Endothelial cell of hepatic sinusoid (primary cell): ENCODE results near the gene LIMS3.
"Not testable (repeated sequence)": the region's sequence is repeated elsewhere in the genome, so short reads cannot be mapped to it uniquely, and the experiment has no call there.

Source experiments
- in situ Hi-C: cut with HindIII; loops from 2 replicates; pipeline ENCODE4 v1.10.0; 2017; ENCODE audit warnings: low sequenced_read_pairs

Gene LIMS3

DNA sequence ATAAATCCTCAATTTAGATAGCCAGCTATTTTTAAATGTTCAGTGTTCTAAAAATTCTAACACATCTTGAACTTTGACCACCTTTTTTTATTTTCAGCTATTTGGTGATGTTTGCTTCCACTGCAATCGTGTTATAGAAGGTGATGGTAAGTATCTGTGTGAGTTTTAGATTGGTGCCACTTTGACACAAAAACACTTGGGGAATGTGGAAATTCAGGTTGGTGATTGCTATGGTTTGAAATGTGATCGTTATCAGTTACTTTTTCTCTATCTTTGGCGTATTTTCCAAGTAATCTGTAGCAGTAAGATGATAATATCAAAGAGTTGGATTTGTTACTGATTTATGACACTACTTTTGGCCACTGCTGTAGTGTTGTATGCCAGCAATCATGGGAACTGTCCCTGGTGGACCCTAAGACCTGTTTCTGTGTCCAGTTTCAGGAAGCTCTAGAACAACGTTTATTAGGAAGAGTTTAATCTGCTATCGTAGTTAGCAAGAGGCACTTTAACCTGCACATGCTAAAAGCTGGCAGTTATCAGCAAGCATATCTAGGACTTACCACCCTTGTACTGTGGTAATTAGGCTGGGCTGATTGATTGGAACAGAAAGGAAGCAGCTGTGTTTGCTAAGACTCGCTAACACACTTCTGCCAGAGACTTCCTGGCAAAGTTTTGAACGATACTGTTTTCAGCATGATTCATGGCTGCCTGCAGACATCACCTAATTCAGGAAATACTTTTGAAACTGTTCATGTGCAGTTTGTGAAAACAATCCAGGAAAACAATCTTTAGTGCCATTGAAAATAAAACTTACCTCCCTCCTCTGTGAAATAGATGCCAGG, 23.3 kb downstream of the LIMS3 start:
- in situ Hi-C loops = not testable (repeated sequence)

DNA sequence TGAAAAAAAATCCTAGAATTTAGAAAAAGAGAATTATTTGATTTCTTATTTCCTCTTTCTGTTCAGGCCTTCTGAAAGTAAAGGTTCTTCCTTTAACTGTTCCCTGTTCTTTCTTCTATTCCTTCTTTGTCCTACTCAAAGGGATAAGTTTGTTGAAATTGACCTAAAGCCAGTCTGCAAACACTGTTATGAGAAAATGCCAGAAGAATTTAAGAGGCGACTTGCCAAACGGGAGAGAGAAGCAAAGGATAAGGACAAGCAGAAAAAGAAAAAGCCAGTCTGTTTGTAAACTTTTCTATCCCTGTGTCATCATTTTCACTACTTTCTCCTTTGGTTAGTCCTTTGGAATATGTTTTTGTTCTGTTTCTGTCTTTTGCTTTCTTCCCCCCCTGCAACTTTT, 26.0 kb downstream of the LIMS3 start:
- in situ Hi-C loops = not testable (repeated sequence)

DNA sequence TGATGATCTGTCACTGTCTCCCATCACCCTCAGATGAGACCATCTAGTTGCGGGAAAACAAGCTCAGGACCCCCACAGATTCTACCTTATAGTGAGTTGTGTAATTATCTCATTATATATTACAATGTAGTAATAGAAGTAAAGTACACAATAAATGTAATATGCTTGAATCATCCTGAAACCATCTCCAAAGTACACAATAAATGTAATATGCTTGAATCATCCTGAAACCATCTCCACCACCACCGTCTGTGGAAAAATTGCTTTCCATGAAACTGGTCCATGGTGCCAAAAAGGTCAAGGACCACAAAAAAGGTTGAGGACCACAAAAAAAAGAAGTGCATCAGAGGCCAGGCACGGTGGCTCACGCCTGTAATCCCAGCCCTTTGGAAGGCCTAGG, 29.3 kb downstream of the LIMS3 start:
- in situ Hi-C loops = not testable (repeated sequence)

DNA sequence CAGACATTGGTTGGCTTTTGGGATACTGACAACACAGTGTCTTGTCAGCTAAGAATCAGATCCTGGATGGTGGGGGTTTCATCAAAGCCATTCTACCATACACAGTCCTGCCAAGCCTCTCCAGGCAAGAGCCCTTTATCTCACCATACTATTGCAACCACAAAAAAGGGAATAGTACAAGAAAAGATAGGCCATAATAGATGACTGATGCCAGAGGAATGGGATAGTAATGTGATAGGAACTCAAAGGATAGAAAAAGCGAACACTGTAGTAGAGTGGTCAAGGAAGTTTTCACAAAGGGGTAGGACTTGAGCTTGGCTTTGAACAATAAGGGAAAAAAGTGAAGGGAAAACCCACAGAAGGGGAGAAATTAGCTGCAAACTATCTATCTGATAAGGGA, 30.7 kb downstream of the LIMS3 start:
- in situ Hi-C loops = not testable (repeated sequence)

DNA sequence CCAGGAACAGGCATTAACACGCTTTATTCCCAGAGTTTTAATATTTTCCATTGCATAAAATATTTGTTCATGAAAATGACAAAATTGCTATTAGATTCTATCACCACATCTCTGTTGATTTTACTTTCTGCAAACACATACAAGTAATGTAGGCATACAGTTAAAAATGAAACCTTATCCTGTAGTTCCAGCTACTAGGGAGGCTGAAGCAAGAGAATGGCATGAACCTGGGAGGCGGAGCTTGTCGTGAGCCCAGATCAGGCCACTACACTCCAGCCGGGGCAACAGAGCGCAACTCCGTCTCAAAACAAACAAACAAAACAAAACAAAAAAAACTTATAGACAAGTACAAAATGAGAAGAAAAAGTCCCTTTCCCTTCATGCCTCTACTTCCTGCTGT, 38.0 kb downstream of the LIMS3 start:
- in situ Hi-C loops = not testable (repeated sequence)

DNA sequence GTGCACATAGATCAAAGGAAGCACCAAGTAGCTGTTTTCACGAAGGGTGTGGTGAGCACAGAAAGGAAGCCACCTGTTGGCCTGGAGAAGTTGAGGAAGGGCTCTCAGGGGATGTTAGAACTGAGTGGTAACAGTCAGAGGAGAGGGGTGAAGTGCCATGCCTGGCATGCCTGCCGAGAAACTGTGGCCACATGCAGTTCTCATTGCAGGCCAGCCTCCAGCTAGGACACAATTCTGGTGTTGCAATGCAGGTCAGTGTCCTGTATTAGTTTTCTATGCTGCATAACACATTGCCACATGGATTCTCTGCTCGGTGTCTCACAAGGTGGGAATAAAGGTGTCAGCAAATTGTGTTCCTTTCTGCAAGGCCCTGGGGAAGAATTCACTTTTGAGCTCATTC, 46.9 kb downstream of the LIMS3 start:
- in situ Hi-C loops = not testable (repeated sequence)

DNA sequence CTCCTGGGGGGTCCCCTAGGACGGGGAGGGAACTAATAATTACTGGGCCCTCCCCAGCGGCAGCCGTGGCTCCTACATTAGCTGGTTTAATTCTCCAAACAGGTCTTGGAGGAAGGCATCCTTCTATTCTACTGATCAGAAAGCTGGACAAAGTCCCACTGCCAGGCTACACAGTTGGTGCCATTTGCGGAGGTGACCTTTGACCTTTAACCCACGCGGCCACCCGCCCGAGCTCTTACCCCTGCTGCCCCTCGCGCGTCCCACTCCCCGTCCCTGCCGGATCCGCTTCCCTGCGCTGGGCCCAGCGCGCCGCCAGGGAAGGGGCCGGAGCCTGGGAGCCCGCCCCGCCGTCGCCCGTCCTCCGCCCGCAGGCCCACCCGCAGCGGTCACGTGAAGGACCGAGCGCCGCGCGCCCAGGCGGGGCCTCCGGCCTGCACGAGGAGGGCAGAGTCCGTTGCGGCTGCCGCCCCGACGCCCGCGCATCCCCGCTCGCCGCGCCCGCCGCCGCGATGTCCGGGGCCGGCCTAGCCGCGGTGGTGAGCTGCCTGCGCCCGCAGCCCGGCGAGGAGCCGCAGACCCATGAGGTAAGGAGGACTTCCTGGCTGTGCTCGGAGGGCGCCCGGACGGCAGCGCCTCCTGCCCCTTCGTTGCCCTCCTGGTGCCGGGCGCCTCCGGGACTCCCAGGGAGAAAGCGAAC, 48.9 kb downstream of the LIMS3 start:
- in situ Hi-C loops = not testable (repeated sequence)

DNA sequence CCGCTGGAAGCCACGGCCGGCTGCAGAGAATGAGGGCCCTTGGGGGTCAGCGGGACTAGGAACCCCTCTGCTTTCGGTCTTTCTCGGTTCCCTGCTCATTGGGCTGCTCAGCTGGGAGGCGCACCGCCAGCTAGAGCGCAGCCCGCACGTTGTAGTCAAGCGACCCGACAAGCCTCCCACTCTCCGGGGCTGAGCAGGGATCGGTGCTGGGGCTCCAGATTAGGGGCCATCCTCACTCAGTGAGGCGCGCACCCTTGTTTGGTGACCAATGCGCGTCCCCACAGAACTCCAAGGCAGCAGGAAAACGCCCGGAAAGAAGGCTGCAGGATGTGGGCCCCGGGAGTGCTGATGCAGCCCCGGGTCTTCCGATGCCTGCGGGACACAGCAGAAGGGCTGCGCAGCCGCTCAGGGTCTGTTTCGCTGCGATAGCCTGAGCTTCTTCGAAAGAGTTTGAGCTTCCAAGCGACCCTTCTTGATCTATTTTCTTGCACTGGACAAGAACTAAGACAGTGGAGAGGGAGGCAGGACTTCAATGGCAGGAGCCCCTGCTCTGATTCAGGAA, 49.6 kb downstream of the LIMS3 start:
- in situ Hi-C loops = not testable (repeated sequence)

DNA sequence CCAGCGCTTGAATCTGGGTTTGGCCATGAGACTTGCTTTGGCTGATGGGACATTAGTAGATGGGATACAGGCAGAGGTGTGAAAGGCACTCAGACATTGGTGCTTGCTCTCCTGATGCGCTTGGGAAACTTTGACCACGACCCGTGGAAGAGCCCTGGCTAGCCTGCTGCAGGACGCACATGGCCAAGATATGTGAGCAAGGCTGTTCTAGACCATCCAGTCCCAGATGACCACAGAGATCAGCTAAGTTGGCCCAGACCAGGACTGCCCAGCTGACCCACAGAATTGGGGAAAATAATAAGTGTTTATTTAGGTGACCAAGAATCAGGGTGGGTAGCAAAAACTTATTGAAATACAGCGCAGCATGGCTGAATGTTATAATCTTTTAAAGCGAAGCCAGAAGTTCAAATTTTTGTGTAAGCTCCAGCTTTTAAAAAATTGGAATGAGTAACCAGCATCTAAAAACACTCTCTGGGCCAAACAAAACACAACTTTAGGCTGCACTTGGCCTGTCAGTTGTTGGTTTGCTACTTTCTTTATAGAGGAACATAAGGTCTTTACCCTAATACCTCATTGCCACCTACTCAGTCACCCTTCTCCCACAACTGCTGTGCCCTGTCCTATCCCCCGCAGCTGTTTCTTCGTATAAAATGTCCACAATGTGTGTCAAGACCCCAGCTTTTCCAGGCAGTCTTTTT, 51.8 kb downstream of the LIMS3 start:
- in situ Hi-C loops = not testable (repeated sequence)

DNA sequence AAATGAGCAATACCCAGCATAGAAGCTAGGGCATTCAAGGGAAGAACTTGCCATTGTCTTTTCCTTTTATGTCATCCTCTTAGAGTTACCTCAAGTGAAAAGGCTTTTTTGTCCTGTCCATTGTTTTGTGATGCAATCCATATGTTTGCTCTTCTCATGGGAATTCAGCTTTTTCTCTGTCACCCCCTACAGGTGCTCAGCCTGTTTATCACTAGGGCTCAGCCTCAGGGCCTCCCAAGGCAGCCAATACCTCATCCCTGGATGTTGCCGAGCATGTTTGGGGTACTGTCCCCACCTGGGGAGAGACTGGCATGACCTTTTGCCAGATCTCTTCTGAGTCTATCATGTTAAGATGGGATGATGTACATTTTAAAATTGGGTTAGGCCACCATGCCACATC, 65.5 kb downstream of the LIMS3 start:
- in situ Hi-C loops = not testable (repeated sequence)

DNA sequence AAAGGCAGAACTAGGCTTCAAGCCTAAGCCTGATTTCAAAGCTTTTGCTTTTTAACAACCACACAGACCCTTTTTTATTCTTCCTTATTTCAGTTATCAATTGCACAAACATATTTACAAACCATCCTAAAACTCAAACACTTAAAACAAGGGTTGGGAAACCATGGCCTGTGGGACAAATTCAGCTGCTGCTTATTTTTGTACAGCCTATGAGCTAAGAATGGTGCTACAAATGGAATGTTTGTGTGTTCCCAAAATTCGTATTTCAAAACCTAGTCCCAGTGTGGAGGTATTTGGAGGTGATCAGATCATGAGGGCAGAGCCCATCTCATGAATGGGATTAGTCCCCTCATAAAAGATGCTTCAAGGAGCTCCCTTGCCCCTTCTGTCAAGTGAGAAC, 67.0 kb downstream of the LIMS3 start:
- in situ Hi-C loops = not testable (repeated sequence)

DNA sequence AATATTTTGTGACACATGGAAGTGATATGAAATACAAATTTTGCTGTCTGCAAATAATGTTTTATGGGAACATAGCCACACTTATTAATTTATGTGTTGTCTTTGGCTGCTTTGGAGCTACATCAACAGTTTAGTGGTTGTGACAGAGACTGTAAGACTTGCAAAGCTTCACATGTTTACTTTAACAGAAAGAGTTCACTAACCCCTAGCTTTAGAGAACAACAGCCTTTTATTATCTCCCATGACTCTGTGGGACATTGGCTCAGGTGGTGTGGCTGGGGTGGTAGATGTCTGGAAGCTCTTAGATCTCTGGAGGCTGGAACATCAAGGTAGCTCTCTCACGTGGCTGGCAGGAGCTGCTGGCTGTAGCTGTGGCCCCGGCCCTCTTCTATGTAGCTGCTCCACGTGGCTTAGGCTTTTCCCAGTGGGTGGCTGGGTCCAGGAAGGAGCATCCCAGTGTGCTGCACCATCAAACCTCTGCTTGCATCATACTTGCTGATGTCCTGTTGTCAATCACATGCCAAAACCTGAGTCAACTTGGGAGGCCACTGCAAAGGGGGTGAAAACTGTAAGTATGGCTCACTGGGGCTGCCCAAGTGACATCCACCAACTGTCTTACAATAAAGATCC, 67.7 kb downstream of the LIMS3 start:
- in situ Hi-C loops = not testable (repeated sequence)

DNA sequence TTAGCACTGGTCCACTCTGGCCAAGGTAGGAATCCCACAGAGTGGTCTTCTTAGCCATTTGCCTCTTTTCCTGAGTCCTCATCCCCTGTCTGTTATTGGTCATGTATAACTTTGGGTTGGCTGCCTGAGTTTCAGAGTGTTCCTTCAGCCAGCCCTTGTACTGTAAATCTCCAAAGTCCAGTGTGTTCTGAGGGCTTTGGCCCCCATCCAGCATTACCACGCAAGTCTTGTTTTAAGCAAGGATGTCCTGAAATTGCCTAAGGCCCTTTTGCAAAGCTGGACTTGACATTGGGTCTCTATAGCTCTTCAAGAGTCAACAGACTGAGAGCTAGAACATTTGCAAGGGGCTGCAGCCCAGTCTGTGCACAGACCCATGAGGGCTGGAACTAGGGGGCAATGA, 68.4 kb downstream of the LIMS3 start:
- in situ Hi-C loops = not testable (repeated sequence)

DNA sequence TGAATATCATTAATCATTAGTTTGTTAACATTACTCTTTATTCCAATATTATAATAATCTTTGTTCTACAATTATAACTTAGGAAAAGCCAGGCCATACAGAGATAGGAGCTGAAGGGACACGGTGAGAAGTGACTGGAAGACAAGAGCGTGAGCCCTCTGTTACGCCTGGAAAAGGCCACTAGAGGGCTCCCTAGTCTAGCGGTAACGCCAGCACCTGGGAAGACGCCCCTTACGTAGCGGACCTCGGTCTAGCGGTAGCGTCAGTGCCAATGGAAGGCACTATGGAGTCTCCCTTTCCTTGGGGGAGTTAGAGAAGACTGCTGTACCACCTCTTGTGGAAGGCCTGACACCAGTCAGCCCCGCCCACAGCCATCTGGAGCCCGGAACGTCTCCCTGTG, 71.4 kb downstream of the LIMS3 start:
- in situ Hi-C loops = not testable (repeated sequence)

DNA sequence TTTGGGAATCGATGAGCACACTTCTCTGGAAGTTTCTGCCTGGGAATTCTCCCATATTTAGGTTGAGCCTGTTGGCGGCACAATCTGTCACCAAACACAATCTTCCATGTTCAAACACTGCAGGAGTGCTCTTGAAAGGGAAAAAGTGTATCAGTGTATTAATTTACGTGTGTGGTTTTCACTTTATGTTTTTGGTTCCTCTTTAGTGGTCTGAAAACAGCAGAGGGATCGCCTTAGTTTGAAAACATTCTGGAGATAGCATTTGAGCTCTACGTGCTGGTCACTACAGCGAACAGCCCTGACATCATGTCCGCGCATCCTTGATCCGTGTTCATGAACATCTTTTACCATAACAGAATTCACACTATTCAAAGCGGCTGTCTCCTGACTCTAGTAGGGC, 73.2 kb downstream of the LIMS3 start:
- in situ Hi-C loops = not testable (repeated sequence)
